NCI-H524 (cell line): ENCODE measurements around the gene RGS6.

ENCODE experiments used
- DNase-seq, 2 experiments: peaks; one replicate each; lab custom pipeline; 2025; lab: John Stamatoyannopoulos, UW

The RGS6 gene

GRCh38 chr14:72527591-72527990 lies 595.4 kb downstream of the RGS6 start:
- DNase-seq: no peak

- no peak for DNase-seq
Observed at GRCh38 chr14:72528059-72528862, 596.0 kb downstream of the RGS6 start.

- no peak for DNase-seq
Observed at GRCh38 chr14:72528863-72529175, 596.6 kb downstream of the RGS6 start.

GRCh38 chr14:72532686-72533454 lies 600.6 kb downstream of the RGS6 start:
- DNase-seq: no peak

GRCh38 chr14:72535485-72535884 lies 603.3 kb downstream of the RGS6 start:
- DNase-seq: no peak

GRCh38 chr14:72538387-72538786 lies 606.2 kb downstream of the RGS6 start:
- no peak for DNase-seq

- DNase-seq: no peak
Observed at GRCh38 chr14:72539661-72540315, 607.6 kb downstream of the RGS6 start.

- DNase-seq: no peak
Observed at GRCh38 chr14:72540836-72541235, 608.6 kb downstream of the RGS6 start.

- DNase-seq: no peak
Observed at GRCh38 chr14:72541546-72541945, 609.3 kb downstream of the RGS6 start.

- DNase-seq: no peak
Observed at GRCh38 chr14:72543341-72543740, 611.1 kb downstream of the RGS6 start.

GRCh38 chr14:72544615-72545387 lies 612.6 kb downstream of the RGS6 start:
- peak; percentile 37 to 59 for DNase-seq

GRCh38 chr14:72545411-72546311 lies 613.4 kb downstream of the RGS6 start:
- peak in 1 of 2 experiments; percentile 63 for DNase-seq

GRCh38 chr14:72546344-72547016 lies 614.3 kb downstream of the RGS6 start:
- peak in 1 of 2 experiments; percentile 21 for DNase-seq

GRCh38 chr14:72547999-72548398 lies 615.8 kb downstream of the RGS6 start:
- no peak for DNase-seq

GRCh38 chr14:72549026-72549425 lies 616.8 kb downstream of the RGS6 start:
- DNase-seq: no peak

- DNase-seq: no peak
Observed at GRCh38 chr14:72549854-72550253, 617.6 kb downstream of the RGS6 start.

- no peak for DNase-seq
Observed at GRCh38 chr14:72550513-72550912, 618.3 kb downstream of the RGS6 start.

GRCh38 chr14:72552236-72552635 lies 620.0 kb downstream of the RGS6 start:
- DNase-seq: no peak

GRCh38 chr14:72553161-72553560 lies 620.9 kb downstream of the RGS6 start:
- no peak for DNase-seq

GRCh38 chr14:72553656-72554055 lies 621.4 kb downstream of the RGS6 start:
- DNase-seq: no peak
